Measurements from ENCODE around the gene ARPC2.
"Not testable (repeated sequence)": the region's sequence is repeated elsewhere in the genome, so short reads cannot be mapped to it uniquely, and the experiment has no call there.

ARPC2 gene

GRCh38 chr2:218216674-218217359 lies at the start of gene ARPC2:
ARPC2 (plus strand) TSS chr2:218217189; CDS start chr2:218217471, 282 bp downstream.
- H3K27ac Mint-ChIP-seq: peak within 1 kb of the TSS; percentile 98 to 99
- ATAC-seq (peak; percentile 77), DNase-seq (peak; percentile 94 to 96)
- H3K4me1 Mint-ChIP-seq: peaks cover 31% of the 10 kb centered on the region
- no peaks in the 10 kb centered on the region for H3K9me3 Mint-ChIP-seq
- no peaks in the 10 kb centered on the region for H3K27me3 Mint-ChIP-seq
- peak within 1 kb of the TSS; percentile 90 to 94 for H3K4me3 Mint-ChIP-seq

GRCh38 chr2:218168016-218168415 lies 49.0 kb upstream of the ARPC2 start:
- no peak overlapping the region for H3K4me3 Mint-ChIP-seq
- no peak overlapping the region for H3K27ac Mint-ChIP-seq
- DNase-seq: no peak
- H3K9me3 Mint-ChIP-seq: no peaks in the 10 kb centered on the region
- peaks cover 22% of the 10 kb centered on the region for H3K4me1 Mint-ChIP-seq
- H3K27me3 Mint-ChIP-seq: no peaks in the 10 kb centered on the region
- no peak for ATAC-seq

- Mint-ChIP-seq H3K27ac (no peak overlapping the region), H3K4me3 (no peak overlapping the region), H3K4me1 (peaks cover 22% of the 10 kb centered on the region), H3K9me3 (no peaks in the 10 kb centered on the region), H3K27me3 (no peaks in the 10 kb centered on the region)
- ATAC-seq (peak; percentile 79), DNase-seq (peak; percentile 68 to 72)
Measured at GRCh38 chr2:218168635-218169462, 48.1 kb upstream of the ARPC2 start.

DNA sequence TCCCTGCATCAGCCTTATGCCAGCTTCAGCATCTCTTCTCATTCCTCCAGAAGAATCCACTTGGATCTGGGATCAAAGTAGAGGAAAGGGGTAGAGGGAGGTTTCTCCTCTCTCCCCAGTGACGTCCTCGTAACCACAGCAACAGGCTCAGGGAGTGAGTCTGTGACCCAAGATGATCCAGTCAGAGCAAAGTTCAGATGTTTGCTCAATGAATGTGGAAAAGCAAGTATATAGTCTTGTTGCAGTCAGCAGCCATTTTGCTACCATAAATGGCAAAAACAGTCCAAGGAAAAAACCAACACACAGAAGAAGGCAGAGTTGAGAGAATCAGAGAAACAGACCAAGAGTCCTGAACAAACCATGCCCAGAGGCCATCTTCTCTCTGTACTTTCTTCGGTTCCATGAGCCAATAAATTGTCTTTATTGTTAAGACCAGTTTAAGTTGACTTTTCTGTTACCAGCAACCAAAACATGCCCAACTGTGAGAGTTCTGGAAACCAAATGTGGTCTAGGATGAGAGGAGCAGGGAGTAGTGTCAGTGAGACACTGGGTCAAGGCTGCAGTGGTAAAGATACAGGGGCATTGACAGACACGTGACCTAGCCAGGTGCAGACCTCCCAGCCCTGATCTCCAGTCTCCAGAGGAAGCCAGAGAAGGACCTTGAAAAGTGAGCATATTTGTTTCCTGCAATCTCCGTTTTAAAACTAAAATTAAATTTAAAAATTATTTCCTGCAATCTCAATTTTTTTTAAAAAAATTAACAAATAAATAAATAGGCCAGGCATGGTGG lies 47.0 kb upstream of the ARPC2 start:
- DNase-seq (no peak), ATAC-seq (no peak)
- Mint-ChIP-seq H3K4me1 (peaks cover 22% of the 10 kb centered on the region), H3K9me3 (no peaks in the 10 kb centered on the region), H3K27me3 (no peaks in the 10 kb centered on the region), H3K4me3 (no peak overlapping the region), H3K27ac (no peak overlapping the region)

GRCh38 chr2:218171744-218172143 lies 45.2 kb upstream of the ARPC2 start:
- peaks cover 19% of the 10 kb centered on the region for H3K4me1 Mint-ChIP-seq
- not testable (repeated sequence) for DNase-seq, H3K27ac Mint-ChIP-seq, H3K9me3 Mint-ChIP-seq, H3K27me3 Mint-ChIP-seq, ATAC-seq, H3K4me3 Mint-ChIP-seq

GRCh38 chr2:218172845-218173244 lies 44.1 kb upstream of the ARPC2 start:
- peaks cover 8% of the 10 kb centered on the region for H3K4me1 Mint-ChIP-seq
- H3K27me3 Mint-ChIP-seq: no peaks in the 10 kb centered on the region
- H3K9me3 Mint-ChIP-seq: no peaks in the 10 kb centered on the region
- no peak for ATAC-seq
- DNase-seq: no peak
- no peak overlapping the region for H3K27ac Mint-ChIP-seq
- H3K4me3 Mint-ChIP-seq: no peak overlapping the region

- ATAC-seq: no peak
Measured at GRCh38 chr2:218179782-218180181, 37.2 kb upstream of the ARPC2 start.

GRCh38 chr2:218180467-218181114 lies 36.4 kb upstream of the ARPC2 start:
- DNase-seq (no peak), ATAC-seq (no peak)
- no peaks in the 10 kb centered on the region for H3K4me1 Mint-ChIP-seq
- peak overlapping the region in 1 of 2 donors; percentile 7 for H3K27ac Mint-ChIP-seq
- H3K4me3 Mint-ChIP-seq: no peak overlapping the region
- H3K27me3 Mint-ChIP-seq: no peaks in the 10 kb centered on the region
- no peaks in the 10 kb centered on the region for H3K9me3 Mint-ChIP-seq

More at GRCh38 chr2:218179782-218180181, 37.2 kb upstream of the ARPC2 start:
- DNase-seq: no peak
- H3K27ac Mint-ChIP-seq: no peak overlapping the region
- H3K4me1 Mint-ChIP-seq: no peaks in the 10 kb centered on the region
- no peak overlapping the region for H3K4me3 Mint-ChIP-seq
- no peaks in the 10 kb centered on the region for H3K9me3 Mint-ChIP-seq
- no peaks in the 10 kb centered on the region for H3K27me3 Mint-ChIP-seq

DNA sequence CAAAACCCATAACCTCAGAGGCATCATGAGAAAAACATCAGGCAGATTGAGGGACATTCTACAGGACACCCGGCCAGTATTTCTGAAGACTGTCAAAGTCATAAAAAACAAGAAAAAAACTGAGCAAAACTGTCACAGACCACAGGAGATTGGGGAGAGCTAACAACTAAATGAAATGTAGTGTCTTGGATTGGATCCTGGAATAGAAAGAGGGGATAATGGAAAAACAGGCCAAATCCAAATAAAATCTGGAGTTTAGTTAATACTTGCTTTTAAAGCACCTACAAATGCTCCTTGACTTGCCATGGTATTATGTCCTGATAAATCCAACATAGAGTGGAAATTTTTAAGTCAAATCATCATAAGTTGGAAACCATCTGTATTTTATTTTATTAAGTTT lies 32.7 kb upstream of the ARPC2 start:
- Mint-ChIP-seq H3K9me3 (no peaks in the 10 kb centered on the region), H3K27me3 (no peaks in the 10 kb centered on the region), H3K27ac (no peak overlapping the region), H3K4me1 (peaks cover 7% of the 10 kb centered on the region), H3K4me3 (no peak overlapping the region)
- no peak for DNase-seq
- no peak for ATAC-seq

DNA sequence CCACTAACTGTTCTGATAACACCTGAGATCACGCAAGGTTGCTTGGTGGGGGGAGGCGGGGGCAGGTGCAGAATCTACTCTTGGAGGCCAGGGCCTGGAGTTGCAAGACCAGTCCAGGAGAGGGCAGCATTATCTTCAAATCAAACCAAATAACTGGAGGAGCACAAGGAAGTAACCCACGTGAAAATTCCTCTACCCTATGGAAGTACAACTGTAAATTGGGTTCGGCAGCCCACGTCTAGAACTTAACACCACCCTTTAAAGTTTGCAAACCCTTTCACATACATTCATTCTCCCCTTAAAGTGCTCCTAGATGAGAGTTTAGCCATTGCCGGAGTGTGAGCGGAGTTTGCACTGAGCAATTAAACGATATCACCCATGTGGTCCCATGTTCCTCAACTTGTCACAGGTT lies 30.6 kb upstream of the ARPC2 start:
- ATAC-seq: peak; percentile 91

GRCh38 chr2:218186876-218187275 lies 30.1 kb upstream of the ARPC2 start:
- Mint-ChIP-seq H3K27ac (no peak overlapping the region), H3K4me3 (no peak overlapping the region), H3K4me1 (peaks cover 7% of the 10 kb centered on the region), H3K9me3 (no peaks in the 10 kb centered on the region), H3K27me3 (no peaks in the 10 kb centered on the region)
- peak; percentile 12 for ATAC-seq
- no peak for DNase-seq

More for the DNA sequence above, 30.6 kb upstream of the ARPC2 start:
- H3K4me3 Mint-ChIP-seq: peak overlapping the region in 1 of 2 donors; percentile 6
- H3K9me3 Mint-ChIP-seq: no peaks in the 10 kb centered on the region
- H3K27me3 Mint-ChIP-seq: no peaks in the 10 kb centered on the region
- H3K27ac Mint-ChIP-seq: peak overlapping the region in 1 of 2 donors; percentile 15
- DNase-seq: peak; percentile 64 to 71
- peaks cover 7% of the 10 kb centered on the region for H3K4me1 Mint-ChIP-seq

DNA sequence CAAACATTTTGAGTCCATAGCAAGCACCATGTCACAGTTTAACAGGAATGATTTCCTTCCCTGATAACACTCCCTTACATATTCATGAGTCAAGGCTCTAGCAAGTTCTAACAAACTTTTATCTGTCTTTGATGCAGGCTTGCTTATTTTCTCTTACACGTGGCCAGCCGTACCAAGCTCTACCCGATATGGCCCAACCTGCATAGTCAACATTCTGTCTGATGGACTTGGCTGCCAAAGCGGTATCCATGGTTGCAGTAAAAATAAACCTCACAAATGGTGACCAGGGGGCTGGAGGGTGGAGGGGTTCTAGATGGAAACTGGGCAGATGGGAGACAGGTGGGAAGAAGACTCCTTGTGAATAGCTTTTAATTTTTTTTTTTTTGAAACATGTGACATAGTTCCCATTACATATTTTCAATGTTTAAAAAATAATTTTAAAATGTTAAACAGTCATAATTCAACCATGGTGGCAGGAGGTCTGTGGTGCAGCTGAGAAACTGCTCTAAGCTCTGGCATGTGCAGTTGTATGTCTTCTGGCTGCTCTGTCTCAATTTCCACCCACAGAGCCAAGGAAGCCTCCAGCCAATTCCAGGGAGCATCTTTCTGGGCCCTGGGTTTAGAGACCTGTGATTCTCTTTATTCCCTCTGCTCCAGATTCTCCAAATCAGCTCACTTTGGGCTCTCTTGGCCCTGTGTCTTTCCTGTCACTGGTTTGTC lies 29.5 kb upstream of the ARPC2 start:
- Mint-ChIP-seq H3K27ac (no peak overlapping the region), H3K4me3 (no peak overlapping the region), H3K27me3 (no peaks in the 10 kb centered on the region), H3K9me3 (no peaks in the 10 kb centered on the region), H3K4me1 (peaks cover 7% of the 10 kb centered on the region)
- DNase-seq (no peak), ATAC-seq (no peak)

- H3K27ac Mint-ChIP-seq: no peak overlapping the region
- no peak overlapping the region for H3K4me3 Mint-ChIP-seq
- H3K9me3 Mint-ChIP-seq: no peaks in the 10 kb centered on the region
- peaks cover 7% of the 10 kb centered on the region for H3K4me1 Mint-ChIP-seq
- H3K27me3 Mint-ChIP-seq: no peaks in the 10 kb centered on the region
- DNase-seq (no peak), ATAC-seq (no peak)
Measured at GRCh38 chr2:218188528-218188927, 28.5 kb upstream of the ARPC2 start.

- DNase-seq: no peak
- Mint-ChIP-seq H3K4me1 (no peaks in the 10 kb centered on the region), H3K4me3 (no peak overlapping the region), H3K27me3 (no peaks in the 10 kb centered on the region), H3K27ac (no peak overlapping the region), H3K9me3 (no peaks in the 10 kb centered on the region)
- ATAC-seq: no peak
Measured at GRCh38 chr2:218192902-218193430, 24.0 kb upstream of the ARPC2 start.
